Caki2 (cell line): ENCODE data around the gene THSD8. TPM values are rescaled to one million over a fixed set of nuclear protein-coding genes. Genes with fewer than 3 reads are reported as not detected.
"Not testable (repeated sequence)": the region's sequence is repeated elsewhere in the genome, so short reads cannot be mapped to it uniquely, and the experiment has no call there.

Source experiments
- DNase-seq: peaks from one replicate; pipeline ENCODE4 v3.0.0-alpha.2; 2015; ENCODE audit warnings: low read depth
- in situ Hi-C: cut with HindIII; loops from 2 replicates; pipeline ENCODE4 v1.10.0; 2016; ENCODE audit warnings: low sequenced_read_pairs, low pct_unique_long_range_greater_than_20kb, mixed read lengths
- total RNA-seq: library from RNA; depleted of rRNA; stranded (reverse); fragments of >200 nt; shearing (Covaris generic); gene quantifications from 2 replicates; pipeline ENCODE4 v1.2.3, GENCODE V29; 2014; ENCODE audit warnings: low replicate concordance

The THSD8 gene
- total RNA-seq, 1 experiment from 2014 or later: not detected

DNA sequence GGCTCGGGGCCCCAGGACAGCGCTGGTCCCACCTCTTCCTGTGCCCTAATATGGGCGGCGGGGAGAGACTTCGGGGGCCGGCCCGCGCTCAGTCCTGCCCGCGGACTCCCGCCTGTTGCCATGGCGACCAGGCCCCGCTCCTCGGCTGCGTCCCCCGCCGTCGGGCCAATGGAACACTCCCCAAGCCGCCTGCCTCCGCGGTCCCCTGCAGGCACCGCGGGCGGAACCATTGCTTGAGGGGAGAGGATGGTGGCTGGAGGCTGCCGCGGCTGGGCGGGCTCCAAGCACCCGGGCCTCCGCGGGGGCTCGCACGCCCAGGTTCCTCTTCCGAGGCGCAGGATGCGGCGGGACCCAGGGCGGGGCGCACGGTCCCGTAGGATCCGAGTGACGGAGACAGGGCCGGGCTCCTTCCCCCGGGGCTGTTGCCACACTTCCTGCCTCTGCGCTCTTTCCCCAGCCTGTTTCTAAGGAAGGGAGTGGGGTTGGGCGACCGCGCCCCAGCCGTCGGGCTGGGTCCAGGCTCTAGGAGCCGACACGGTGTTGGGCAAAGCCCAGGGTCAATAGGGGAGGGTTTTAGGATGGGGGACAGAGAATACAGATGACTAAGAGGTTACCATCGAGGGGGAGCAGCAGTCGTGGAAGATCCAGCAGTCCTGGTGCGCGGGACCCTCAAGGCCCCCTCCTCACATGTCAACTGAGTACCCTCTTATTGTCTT lies 11.8 kb upstream of the THSD8 start:
- DNase-seq: peak; percentile 99
- in situ Hi-C loops: no loop called here

DNA sequence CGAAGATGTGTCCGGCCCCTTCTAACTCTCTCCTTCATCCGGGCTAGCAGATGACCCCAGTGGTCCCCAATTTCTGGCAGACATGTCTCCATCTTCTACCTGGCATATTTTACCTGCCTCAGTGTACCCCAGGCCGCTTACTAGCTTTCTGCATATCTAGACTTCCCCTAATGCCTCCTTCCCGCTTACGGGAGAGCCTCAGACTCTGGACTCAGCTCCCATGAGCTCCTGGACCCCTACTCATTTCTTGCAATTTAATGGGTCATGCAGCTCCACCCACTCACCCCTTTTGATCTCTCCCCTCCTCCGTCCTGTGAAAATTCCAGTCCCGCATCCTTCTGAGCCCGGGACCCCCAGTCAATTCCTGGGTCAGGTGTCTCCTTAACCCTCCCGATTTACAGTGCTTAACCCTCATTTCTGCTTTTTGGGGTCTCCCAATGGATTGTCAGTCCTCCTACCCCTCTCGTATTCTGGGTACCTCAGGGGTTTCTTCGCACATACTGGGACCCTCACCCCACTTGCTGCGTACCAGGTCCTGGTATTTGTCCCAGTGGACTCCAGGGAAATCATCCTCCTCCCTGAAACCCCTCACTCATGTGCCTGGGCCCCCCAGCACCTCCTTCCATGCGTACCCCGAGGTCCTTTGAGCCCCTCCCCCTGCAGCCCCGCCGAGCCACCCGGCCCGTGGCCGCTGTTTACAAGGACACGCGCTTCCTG lies 11.1 kb upstream of the THSD8 start:
- DNase-seq: peak; percentile 26
- in situ Hi-C loops: no loop called here

DNA sequence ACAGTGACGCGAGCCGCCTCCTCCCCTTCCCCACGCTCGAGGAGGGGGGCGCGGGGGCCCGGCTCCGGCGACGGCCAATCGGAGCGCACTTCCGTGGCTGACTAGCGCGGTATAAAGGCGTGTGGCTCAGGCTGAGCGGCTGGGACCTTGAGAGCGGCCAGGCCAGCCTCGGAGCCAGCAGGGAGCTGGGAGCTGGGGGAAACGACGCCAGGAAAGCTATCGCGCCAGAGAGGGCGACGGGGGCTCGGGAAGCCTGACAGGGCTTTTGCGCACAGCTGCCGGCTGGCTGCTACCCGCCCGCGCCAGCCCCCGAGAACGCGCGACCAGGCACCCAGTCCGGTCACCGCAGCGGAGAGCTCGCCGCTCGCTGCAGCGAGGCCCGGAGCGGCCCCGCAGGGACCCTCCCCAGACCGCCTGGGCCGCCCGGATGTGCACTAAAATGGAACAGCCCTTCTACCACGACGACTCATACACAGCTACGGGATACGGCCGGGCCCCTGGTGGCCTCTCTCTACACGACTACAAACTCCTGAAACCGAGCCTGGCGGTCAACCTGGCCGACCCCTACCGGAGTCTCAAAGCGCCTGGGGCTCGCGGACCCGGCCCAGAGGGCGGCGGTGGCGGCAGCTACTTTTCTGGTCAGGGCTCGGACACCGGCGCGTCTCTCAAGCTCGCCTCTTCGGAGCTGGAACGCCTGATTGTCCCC lies 10.4 kb upstream of the THSD8 start, which contains the start of gene JUNB:
Gene JUNB, plus strand, starts transcription at position 142 of the 706 bp plus-strand sequence. Its CDS starts 286 bp downstream, at position 428.
- peak; percentile 97 for DNase-seq
- in situ Hi-C loops: no loop called here

DNA sequence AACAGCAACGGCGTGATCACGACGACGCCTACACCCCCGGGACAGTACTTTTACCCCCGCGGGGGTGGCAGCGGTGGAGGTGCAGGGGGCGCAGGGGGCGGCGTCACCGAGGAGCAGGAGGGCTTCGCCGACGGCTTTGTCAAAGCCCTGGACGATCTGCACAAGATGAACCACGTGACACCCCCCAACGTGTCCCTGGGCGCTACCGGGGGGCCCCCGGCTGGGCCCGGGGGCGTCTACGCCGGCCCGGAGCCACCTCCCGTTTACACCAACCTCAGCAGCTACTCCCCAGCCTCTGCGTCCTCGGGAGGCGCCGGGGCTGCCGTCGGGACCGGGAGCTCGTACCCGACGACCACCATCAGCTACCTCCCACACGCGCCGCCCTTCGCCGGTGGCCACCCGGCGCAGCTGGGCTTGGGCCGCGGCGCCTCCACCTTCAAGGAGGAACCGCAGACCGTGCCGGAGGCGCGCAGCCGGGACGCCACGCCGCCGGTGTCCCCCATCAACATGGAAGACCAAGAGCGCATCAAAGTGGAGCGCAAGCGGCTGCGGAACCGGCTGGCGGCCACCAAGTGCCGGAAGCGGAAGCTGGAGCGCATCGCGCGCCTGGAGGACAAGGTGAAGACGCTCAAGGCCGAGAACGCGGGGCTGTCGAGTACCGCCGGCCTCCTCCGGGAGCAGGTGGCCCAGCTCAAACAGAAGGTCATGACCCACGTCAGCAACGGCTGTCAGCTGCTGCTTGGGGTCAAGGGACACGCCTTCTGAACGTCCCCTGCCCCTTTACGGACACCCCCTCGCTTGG lies 9.6 kb upstream of the THSD8 start:
- DNase-seq: peak; percentile 64
- in situ Hi-C loops: no loop called here

DNA sequence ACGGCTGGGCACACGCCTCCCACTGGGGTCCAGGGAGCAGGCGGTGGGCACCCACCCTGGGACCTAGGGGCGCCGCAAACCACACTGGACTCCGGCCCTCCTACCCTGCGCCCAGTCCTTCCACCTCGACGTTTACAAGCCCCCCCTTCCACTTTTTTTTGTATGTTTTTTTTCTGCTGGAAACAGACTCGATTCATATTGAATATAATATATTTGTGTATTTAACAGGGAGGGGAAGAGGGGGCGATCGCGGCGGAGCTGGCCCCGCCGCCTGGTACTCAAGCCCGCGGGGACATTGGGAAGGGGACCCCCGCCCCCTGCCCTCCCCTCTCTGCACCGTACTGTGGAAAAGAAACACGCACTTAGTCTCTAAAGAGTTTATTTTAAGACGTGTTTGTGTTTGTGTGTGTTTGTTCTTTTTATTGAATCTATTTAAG lies 9.0 kb upstream of the THSD8 start:
- no peak for DNase-seq
- in situ Hi-C loops: no loop called here

DNA sequence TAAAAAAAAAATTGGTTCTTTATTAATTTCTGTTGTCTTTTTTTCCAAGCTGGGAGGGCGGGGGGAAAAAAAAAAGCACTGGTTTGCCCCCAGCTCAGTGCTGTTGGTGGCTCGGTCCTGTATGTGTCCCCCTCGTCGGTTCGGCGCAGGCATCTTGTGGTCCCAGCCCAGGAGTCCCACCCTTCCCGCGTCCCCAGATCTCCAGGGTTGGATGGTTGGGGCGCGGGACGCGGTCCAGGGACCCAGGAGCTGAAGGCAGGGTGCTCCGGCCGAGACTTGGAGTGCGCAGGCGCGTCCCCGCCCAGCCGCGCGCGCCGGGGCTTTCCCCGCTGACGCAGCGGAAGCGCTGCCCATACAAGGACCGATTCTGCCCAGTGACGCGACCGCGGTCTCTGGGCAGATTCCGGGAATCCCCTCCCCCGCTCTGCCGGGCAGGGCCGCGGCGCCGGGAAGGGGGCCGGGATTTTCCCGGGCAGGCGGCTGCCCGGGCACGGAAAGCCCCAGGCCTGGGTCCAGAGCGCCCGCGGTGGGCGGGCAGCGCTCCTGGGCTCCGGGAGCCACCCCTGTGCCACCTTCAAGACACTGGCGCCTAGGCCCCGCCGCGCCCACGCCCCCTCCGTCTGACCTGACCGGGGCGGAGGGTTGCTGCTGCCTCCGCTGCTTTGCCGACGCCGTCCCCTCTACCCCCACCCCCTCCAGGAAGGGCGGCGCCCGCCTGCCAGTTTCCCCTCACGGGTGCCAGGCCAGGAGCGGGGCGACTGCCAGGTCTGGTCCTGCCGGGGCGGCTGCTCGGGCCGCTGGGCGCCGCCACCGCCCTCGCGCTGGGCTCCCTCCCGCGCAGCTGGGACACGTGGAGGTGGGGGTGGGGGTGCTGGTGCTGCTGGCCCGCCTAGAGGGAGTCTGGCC lies 8.3 kb upstream of the THSD8 start:
- DNase-seq: peak; percentile 98
- in situ Hi-C loops: no loop called here

DNA sequence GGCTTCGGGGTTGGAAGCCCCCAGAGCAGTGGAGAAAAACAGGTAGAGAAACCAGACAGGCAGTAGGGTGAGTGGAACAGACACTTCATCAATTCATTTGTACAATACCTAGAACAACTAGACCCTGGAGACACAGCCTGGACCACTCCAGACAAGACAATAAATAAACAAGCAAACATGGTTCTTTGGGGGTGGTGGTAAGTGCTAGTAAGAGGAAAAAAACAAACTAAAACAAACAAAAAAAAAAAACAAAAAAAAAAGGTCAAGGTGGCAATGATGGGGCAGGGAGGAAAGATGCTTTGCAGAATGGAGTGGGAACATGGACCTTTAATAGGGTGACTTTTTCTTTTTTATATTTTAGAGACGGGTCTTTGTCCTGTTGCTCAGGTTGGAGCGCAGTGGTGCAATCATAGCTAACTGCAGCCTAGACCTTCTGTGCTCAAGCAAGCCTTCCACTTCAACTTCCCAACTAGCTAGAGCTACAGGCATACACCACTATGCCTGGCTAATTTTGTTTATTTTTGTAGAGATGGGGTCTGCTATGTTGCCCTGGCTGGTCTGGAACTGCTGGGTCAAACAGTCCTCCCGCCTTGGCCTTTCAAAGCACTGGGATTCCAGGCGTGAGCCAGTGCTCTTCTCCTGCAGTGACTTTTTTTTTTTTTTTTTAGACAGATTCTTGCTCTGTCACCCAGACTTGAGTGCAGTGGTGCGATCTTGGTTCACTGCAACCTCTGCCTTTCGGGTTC lies 7.5 kb upstream of the THSD8 start:
- peak; percentile 58 for DNase-seq
- in situ Hi-C loops: no loop called here

DNA sequence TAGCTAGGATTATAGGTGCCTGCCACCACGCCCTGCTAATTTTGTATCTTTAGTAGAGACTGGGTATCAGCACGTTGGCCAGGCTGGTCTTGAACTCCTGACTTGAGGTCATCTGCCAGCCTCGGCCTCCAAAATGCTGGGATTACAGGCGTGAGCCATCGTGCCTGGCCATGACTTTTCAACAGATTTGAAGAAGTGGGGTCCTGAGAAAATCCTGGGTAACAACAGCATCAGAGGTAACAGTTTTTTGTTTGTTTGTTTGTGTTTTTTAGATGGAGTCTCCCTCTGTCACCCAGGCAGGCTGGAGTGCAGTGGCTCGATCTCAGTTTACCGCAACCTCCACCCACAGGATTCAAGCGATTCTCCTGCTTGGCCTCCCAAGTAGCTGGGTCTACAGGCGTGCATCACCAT lies 6.9 kb upstream of the THSD8 start:
- in situ Hi-C loops: no loop called here
- no peak for DNase-seq

DNA sequence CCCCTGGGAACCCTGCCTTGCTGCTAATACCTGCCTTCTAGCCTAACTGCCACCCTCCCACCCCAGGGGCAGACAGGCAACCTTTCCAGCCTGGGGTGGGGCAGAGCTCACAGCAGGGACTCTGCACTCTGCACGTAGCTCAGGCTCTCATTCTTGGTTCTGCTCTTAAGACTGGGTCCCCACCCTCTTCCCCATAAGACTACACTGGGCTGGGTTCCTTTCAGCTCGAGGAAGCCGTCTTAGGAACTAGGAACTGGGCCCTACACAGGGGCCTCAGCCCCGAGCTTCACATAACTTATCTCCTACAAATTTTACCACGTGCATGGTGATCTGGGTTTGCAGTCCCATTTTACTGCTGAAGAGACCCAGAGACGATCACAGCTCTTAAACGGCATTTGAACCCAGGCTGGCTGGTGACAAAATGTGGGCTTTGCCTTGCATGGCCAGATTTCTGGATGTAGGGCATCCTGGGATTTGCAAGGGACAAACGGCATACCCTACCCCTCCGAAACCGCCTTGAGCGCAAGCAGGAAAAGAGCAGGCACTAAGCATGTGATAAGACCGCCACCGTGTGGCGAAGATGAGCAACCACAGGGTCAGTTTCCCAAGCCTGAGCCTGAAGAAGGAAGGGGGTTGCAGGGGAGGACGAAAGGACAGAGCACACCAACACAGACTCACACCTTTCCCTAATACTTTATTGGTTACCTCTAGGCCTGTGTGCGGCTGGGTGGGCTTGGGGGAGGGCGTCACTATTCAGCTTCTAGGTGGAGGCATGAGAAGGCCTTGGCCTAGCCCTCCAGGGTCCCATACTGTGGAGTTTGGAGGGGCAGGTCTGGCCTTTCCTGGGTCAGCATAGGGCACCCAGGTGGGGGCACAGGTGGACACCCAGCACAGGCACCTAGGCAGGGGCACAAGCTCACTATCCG lies 5.5 kb upstream of the THSD8 start:
- in situ Hi-C loops: no loop called here

DNA sequence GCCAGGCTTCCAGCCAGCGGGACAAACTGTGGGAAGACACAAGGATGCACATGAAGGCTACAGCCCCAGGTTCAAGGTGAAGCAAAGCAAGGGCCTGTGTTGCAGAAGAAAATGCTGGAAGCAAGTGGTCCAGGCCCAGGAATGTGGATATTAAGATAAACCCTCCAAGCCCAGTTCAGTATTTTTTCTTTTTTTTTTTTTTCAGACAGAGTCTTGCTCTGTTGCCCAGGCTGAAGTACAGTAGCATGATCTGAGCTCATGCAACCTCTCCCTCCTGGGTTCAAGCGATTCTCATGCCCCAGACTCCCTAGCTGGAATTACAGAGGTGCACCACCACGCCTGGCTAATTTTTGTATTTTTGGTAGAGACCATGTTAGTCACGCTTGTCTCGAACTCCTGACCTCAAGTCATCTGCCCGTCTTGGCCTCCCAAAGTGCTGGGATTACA lies 4.7 kb upstream of the THSD8 start:
- in situ Hi-C loops: no loop called here
- no peak for DNase-seq

More for the DNA sequence above, 5.5 kb upstream of the THSD8 start:
- DNase-seq: peak; percentile 82

DNA sequence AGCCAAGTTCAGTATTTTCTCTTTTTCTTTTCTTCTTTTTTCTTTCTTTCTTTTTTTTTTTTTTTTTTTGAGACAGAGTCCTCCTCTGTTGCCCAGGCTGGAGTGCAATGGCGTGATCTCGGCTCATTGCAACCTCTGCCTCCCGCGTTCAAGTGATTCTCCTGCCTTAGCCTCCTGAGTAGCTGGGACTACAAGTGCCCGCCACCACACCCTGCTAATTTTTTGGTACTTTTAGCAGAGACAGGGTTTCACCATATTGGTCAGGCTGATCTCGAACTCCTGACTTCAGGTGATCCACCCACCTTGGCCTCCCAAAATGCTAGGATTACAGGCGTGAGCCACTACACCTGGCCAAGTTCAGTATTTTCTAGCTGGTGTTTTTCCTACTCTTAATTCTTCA lies 4.3 kb upstream of the THSD8 start:
- in situ Hi-C loops, DNase-seq: not testable (repeated sequence)

DNA sequence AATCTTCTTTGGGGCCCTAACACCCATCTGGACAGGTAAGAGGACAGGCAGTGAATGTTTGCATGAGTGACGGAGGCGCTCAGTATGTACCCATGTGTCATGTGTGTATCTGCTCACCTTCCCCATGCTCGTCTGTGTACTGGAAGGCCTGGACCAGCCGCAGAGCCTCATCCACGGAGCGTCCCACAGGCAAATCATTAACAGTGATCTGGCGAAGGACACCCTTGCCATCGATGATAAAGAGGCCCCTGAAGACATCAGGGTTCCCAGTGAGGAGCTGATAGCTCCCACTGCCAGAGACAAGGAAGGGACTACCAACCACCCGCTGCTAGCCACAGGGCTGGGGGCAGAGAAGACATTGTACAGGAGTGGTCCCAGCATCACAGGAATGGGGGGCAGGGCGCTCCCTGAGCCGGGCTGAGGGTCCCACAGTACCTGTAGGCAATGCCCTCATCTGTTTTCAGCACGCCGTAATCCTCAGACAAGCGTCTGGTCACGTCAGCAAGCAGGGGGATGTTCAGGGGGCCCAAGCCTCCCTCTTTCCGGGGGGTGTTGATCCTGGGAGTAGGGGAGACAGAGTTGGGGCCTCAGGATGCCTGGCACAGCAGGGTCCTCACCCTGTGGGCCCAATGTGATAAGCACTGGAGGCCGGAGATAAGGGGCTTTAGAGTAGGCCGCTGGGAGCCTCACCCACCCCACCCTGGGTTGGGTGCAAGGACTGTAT lies 2.0 kb upstream of the THSD8 start:
- DNase-seq: no peak
- in situ Hi-C loops: no loop called here

DNA sequence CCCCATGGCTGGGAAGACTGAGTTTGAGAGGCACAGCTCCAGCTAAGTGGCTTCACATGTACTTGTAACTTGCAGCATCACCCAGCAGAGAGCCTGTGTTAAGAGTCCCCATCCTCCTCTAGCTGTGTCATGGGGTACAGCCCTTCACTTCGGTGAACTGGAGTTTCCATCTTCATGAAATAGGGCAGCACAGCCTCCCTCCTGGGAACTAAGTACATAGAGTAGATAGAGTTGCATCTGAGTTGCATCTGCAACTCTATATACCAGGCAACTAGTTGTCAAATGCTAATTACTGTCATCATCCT lies 1.5 kb upstream of the THSD8 start:
- DNase-seq: no peak
- in situ Hi-C loops: no loop called here

DNA sequence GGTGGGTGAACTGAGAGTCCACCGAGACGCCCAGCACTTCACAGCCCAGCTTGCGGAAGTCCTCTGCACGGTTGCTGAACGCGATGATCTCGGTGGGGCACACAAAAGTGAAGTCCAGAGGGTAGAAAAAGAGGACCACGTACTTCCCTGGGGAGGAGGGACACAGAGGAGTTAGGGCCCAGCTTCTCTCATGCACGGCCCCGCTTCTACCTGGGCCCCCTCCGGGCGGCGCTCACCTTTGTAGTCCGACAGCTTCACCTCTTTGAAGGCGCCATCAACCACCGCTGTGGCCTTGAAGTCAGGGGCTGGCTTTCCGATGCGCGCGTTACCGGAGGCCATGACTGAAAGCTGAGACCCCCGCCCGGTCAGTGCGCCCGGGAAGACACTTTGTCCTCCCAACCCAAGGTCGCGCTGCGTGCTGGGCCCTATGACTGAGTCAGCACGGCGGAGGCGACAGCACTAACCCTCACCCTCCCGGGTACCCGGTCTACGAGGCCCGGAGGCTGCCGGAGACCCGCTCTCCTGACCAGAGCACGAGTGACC lies 875 bp upstream of the THSD8 start:
- DNase-seq: no peak
- in situ Hi-C loops: no loop called here
